22Rv1 (cell line): ENCODE data around the gene NT5C1B.

Source experiments
- CTCF ChIP-seq: fragments of 450-650 bp; IDR thresholded peaks from 2 replicates; pipeline ENCODE4 v1.5.1; 2017; ENCODE audit warnings: mild to moderate bottlenecking
- ZFX ChIP-seq: fragments of 450-650 bp; IDR thresholded peaks from 2 replicates; pipeline ENCODE4 v1.6.1; 2017; ENCODE audit warnings: antibody characterized with exemption, borderline replicate concordance

GRCh38 chr2:18611604-18612003 lies 22.2 kb upstream of the NT5C1B start:
- no peak for TF ChIP-seq CTCF
- no peak for TF ChIP-seq ZFX
